Measurements from ENCODE around the gene ASIC1.
"Not testable (repeated sequence)": the region's sequence is repeated elsewhere in the genome, so short reads cannot be mapped to it uniquely, and the experiment has no call there.

The ASIC1 gene

GRCh38 chr12:50025187-50026059, 32.0 kb upstream of the ASIC1 start, which contains the start of gene RACGAP1:
RACGAP1 (minus strand) TSS chr12:50025494; CDS start chr12:50016715, 8,779 bp downstream.
- peak; percentile 98 for DNase-seq
- Mint-ChIP-seq H3K36me3 (peaks cover 32% of the 10 kb centered on the region), H3K27me3 (peaks cover 14% of the 10 kb centered on the region), H3K4me3 (peak within 1 kb of the TSS; percentile 92), H3K4me1 (peaks cover 49% of the 10 kb centered on the region), H3K9me3 (peaks cover 2% of the 10 kb centered on the region), H3K27ac (peak within 1 kb of the TSS; percentile 94)
- CTCF ChIA-PET, result interaction anchor here (0.6 to 2.7 kb wide), 8 partner anchors 13 to 967 kb away, joined by 3 to 9 read pairs (median 4); partner anchors contain the start of gene COX14

GRCh38 chr12:50026691-50027090, 30.7 kb upstream of the ASIC1 start:
- peaks cover 38% of the 10 kb centered on the region for H3K4me1 Mint-ChIP-seq
- CTCF ChIA-PET, result no interaction called here
- H3K36me3 Mint-ChIP-seq, result peaks cover 24% of the 10 kb centered on the region
- H3K9me3 Mint-ChIP-seq, result peaks cover 2% of the 10 kb centered on the region
- H3K27me3 Mint-ChIP-seq, result peaks cover 22% of the 10 kb centered on the region
- DNase-seq, result no peak
- no peak overlapping the region for H3K27ac Mint-ChIP-seq
- no peak overlapping the region for H3K4me3 Mint-ChIP-seq

- not testable (repeated sequence) for H3K4me3 Mint-ChIP-seq, H3K36me3 Mint-ChIP-seq, H3K9me3 Mint-ChIP-seq, H3K4me1 Mint-ChIP-seq, H3K27ac Mint-ChIP-seq, DNase-seq
- CTCF ChIA-PET, result interaction anchor here (0.8 to 2.0 kb wide), 3 partner anchors 8 to 40 kb away, joined by 3 to 20 read pairs (median 4); no protein-coding TSS in a partner anchor
- H3K27me3 Mint-ChIP-seq, result peaks cover 56% of the 10 kb centered on the region
Observed at GRCh38 chr12:50030449-50030848, 26.9 kb upstream of the ASIC1 start.

GRCh38 chr12:50032515-50032853, 24.9 kb upstream of the ASIC1 start:
- Mint-ChIP-seq H3K27me3 (peaks cover 70% of the 10 kb centered on the region), H3K4me1 (no peaks in the 10 kb centered on the region), H3K27ac (no peak overlapping the region), H3K9me3 (no peaks in the 10 kb centered on the region), H3K4me3 (no peak overlapping the region), H3K36me3 (no peaks in the 10 kb centered on the region)
- no peak for DNase-seq
- CTCF ChIA-PET, result interaction anchor here (0.9 to 1.0 kb wide), 2 partner anchors 37 to 87 kb away, joined by 4 read pairs; no protein-coding TSS in a partner anchor

- DNase-seq, result no peak
- peaks cover 70% of the 10 kb centered on the region for H3K27me3 Mint-ChIP-seq
- H3K9me3 Mint-ChIP-seq, result no peaks in the 10 kb centered on the region
- no peaks in the 10 kb centered on the region for H3K36me3 Mint-ChIP-seq
- CTCF ChIA-PET, result interaction anchor here (0.9 to 1.6 kb wide), 2 partner anchors 38 to 87 kb away, joined by 4 to 5 read pairs; no protein-coding TSS in a partner anchor
- H3K27ac Mint-ChIP-seq, result no peak overlapping the region
- no peaks in the 10 kb centered on the region for H3K4me1 Mint-ChIP-seq
- no peak overlapping the region for H3K4me3 Mint-ChIP-seq
Observed at GRCh38 chr12:50032854-50033581, 24.4 kb upstream of the ASIC1 start.

GRCh38 chr12:50038336-50038735, 19.1 kb upstream of the ASIC1 start:
- CTCF ChIA-PET, result interaction anchor here (0.7 to 10.3 kb wide), 16 partner anchors 9 to 174 kb away, joined by 3 to 232 read pairs (median 8); partner anchors contain the start of gene RACGAP1
- H3K4me3 Mint-ChIP-seq, result no peak overlapping the region
- H3K27me3 Mint-ChIP-seq, result peaks cover 45% of the 10 kb centered on the region

GRCh38 chr12:50039151-50039835, 18.1 kb upstream of the ASIC1 start:
- CTCF ChIA-PET, result interaction anchor here (0.8 to 10.3 kb wide), 22 partner anchors 8 to 173 kb away, joined by 3 to 232 read pairs (median 5); partner anchors contain the start of genes GPD1 and RACGAP1
- H3K27ac Mint-ChIP-seq, result no peak overlapping the region

More at GRCh38 chr12:50038336-50038735, 19.1 kb upstream of the ASIC1 start:
- Mint-ChIP-seq H3K4me1 (peaks cover 2% of the 10 kb centered on the region), H3K27ac (no peak overlapping the region), H3K9me3 (no peaks in the 10 kb centered on the region), H3K36me3 (no peaks in the 10 kb centered on the region)
- DNase-seq, result no peak

GRCh38 chr12:50040657-50041056, 16.7 kb upstream of the ASIC1 start:
- no peak overlapping the region for H3K27ac Mint-ChIP-seq
- CTCF ChIA-PET, result interaction anchor here (1.1 to 10.3 kb wide), 9 partner anchors 9 to 92 kb away, joined by 3 to 232 read pairs (median 16); partner anchors contain the start of gene RACGAP1

More at GRCh38 chr12:50039151-50039835, 18.1 kb upstream of the ASIC1 start:
- Mint-ChIP-seq H3K9me3 (no peaks in the 10 kb centered on the region), H3K36me3 (no peaks in the 10 kb centered on the region), H3K27me3 (peaks cover 41% of the 10 kb centered on the region), H3K4me1 (peaks cover 3% of the 10 kb centered on the region), H3K4me3 (no peak overlapping the region)
- DNase-seq, result peak; percentile 90

GRCh38 chr12:50041062-50041860, 16.1 kb upstream of the ASIC1 start:
- CTCF ChIA-PET, result interaction anchor here (3.0 to 10.3 kb wide), 4 partner anchors 14 to 29 kb away, joined by 9 to 232 read pairs (median 64); partner anchors contain the start of gene RACGAP1
- Mint-ChIP-seq H3K4me3 (no peak overlapping the region), H3K9me3 (no peaks in the 10 kb centered on the region), H3K27me3 (peaks cover 26% of the 10 kb centered on the region), H3K4me1 (peaks cover 3% of the 10 kb centered on the region), H3K36me3 (no peaks in the 10 kb centered on the region), H3K27ac (no peak overlapping the region)
- DNase-seq, result no peak

More at GRCh38 chr12:50040657-50041056, 16.7 kb upstream of the ASIC1 start:
- no peak for DNase-seq
- Mint-ChIP-seq H3K4me3 (no peak overlapping the region), H3K9me3 (no peaks in the 10 kb centered on the region), H3K27me3 (peaks cover 32% of the 10 kb centered on the region), H3K4me1 (peaks cover 3% of the 10 kb centered on the region), H3K36me3 (no peaks in the 10 kb centered on the region)

- Mint-ChIP-seq H3K4me1 (peaks cover 3% of the 10 kb centered on the region), H3K4me3 (no peak overlapping the region), H3K9me3 (no peaks in the 10 kb centered on the region), H3K27me3 (peaks cover 21% of the 10 kb centered on the region), H3K36me3 (no peaks in the 10 kb centered on the region), H3K27ac (no peak overlapping the region)
- no peak for DNase-seq
- CTCF ChIA-PET, result interaction anchor here (3.5 to 10.3 kb wide), 3 partner anchors 13 to 28 kb away, joined by 29 to 232 read pairs (median 94); no protein-coding TSS in a partner anchor
Observed at GRCh38 chr12:50041962-50042361, 15.4 kb upstream of the ASIC1 start.

- H3K4me3 Mint-ChIP-seq, result no peak overlapping the region
- peaks cover 3% of the 10 kb centered on the region for H3K4me1 Mint-ChIP-seq
- peaks cover 21% of the 10 kb centered on the region for H3K27me3 Mint-ChIP-seq
- no peak for DNase-seq
- no peaks in the 10 kb centered on the region for H3K9me3 Mint-ChIP-seq
- no peak overlapping the region for H3K27ac Mint-ChIP-seq
- H3K36me3 Mint-ChIP-seq, result no peaks in the 10 kb centered on the region
- CTCF ChIA-PET, result interaction anchor here (1.0 to 10.3 kb wide), 3 partner anchors 12 to 28 kb away, joined by 3 to 232 read pairs (median 29); no protein-coding TSS in a partner anchor
Observed at GRCh38 chr12:50042693-50043092, 14.7 kb upstream of the ASIC1 start.

GRCh38 chr12:50043308-50043707, 14.1 kb upstream of the ASIC1 start:
- Mint-ChIP-seq H3K4me1 (peaks cover 3% of the 10 kb centered on the region), H3K9me3 (no peaks in the 10 kb centered on the region), H3K36me3 (no peaks in the 10 kb centered on the region), H3K4me3 (no peak overlapping the region), H3K27ac (no peak overlapping the region), H3K27me3 (peaks cover 21% of the 10 kb centered on the region)
- CTCF ChIA-PET, result interaction anchor here (1.0 to 10.3 kb wide), 3 partner anchors 12 to 27 kb away, joined by 3 to 232 read pairs (median 29); no protein-coding TSS in a partner anchor
- no peak for DNase-seq

All from activated naive CD4-positive, alpha-beta T cell treated with anti-CD3 and anti-CD28 coated beads, Interleukin-2, amount 10 ng/mL, durations not matched to agents 7 days and 5 days (primary cell).